Osteoblast (primary cell): ENCODE measurements around the gene TMTC1. TPM values are rescaled to one million over a fixed set of nuclear protein-coding genes. Genes with fewer than 3 reads are reported as not detected.

Experiments used
- DNase-seq: peaks from one replicate; pipeline ENCODE4 v3.0.0; 2011; ENCODE audit warnings: low spot score, mixed read lengths; ENCODE audit not compliant: insufficient read length; ENCODE audit errors: missing footprints
- H2AFZ ChIP-seq: 2 replicates; pipeline ENCODE4 v1.6.0; 2011; ENCODE audit warnings: mild to moderate bottlenecking, low read length
- H3K27ac ChIP-seq: 2 replicates; pipeline ENCODE4 v1.5.1; 2011; ENCODE audit warnings: mild to moderate bottlenecking, low read depth, low read length, moderate library complexity
- H3K27me3 ChIP-seq: 2 replicates; pipeline ENCODE4 v1.6.0; 2012; ENCODE audit warnings: mild to moderate bottlenecking, control low read depth, inconsistent platforms, low read length, moderate library complexity; ENCODE audit not compliant: insufficient read depth
- H3K36me3 ChIP-seq: 2 replicates; pipeline ENCODE4 v1.5.1; 2011; ENCODE audit warnings: mild to moderate bottlenecking, low read length, control low read depth, moderate library complexity; ENCODE audit not compliant: insufficient read depth
- H3K4me1 ChIP-seq: 2 replicates; pipeline ENCODE4 v1.5.1; 2011; ENCODE audit warnings: mild to moderate bottlenecking, low read length, control low read depth, moderate library complexity; ENCODE audit not compliant: insufficient read depth
- H3K4me2 ChIP-seq: 2 replicates; pipeline ENCODE4 v1.6.0; 2011; ENCODE audit warnings: mild to moderate bottlenecking, low read length; ENCODE audit not compliant: insufficient read depth
- H3K4me3 ChIP-seq: fragments of 200-600 bp; sonication (generic); 3 replicates; pipeline ENCODE4 v1.5.1; 2012; ENCODE audit warnings: mild to moderate bottlenecking, low read length, inconsistent platforms; ENCODE audit not compliant: insufficient read depth
- H3K79me2 ChIP-seq: 2 replicates; pipeline ENCODE4 v1.6.0; 2012; ENCODE audit warnings: mild to moderate bottlenecking, low read length, control low read depth, inconsistent platforms; ENCODE audit not compliant: insufficient read depth
- H3K9me3 ChIP-seq: 2 replicates; pipeline ENCODE4 v1.5.1; 2011; ENCODE audit warnings: low read depth, low read length, control low read depth
- H4K20me1 ChIP-seq: 2 replicates; pipeline ENCODE4 v1.6.0; 2012; ENCODE audit warnings: mild to moderate bottlenecking, low read length, control low read depth; ENCODE audit not compliant: insufficient read depth
- CTCF ChIP-seq: IDR thresholded peaks from 2 replicates; pipeline ENCODE4 v1.5.1; 2011; ENCODE audit warnings: mild to moderate bottlenecking, low read depth, low read length, moderate library complexity; ENCODE audit errors: extremely low read depth
- total RNA-seq: library from RNA; depleted of rRNA; stranded (reverse); fragments of >200 nt; gene quantifications from 2 replicates; pipeline ENCODE4 v1.2.3, GENCODE V29; 2012

Gene TMTC1
- total RNA-seq, 1 donor, result 50.3 TPM

- no peak for TF ChIP-seq CTCF
- Histone ChIP-seq H3K27me3 (no peaks in the 10 kb centered on the region), H3K4me2 (no peak overlapping the region), H2AFZ (no peak overlapping the region), H3K27ac (no peak overlapping the region), H4K20me1 (no peaks in the 10 kb centered on the region), H3K4me3 (no peak overlapping the region), H3K4me1 (no peaks in the 10 kb centered on the region), H3K36me3 (no peaks in the 10 kb centered on the region), H3K79me2 (no peaks in the 10 kb centered on the region), H3K9me3 (no peaks in the 10 kb centered on the region)
- DNase-seq, result no peak
These were observed 230.6 kb downstream of the TMTC1 start for GRCh38 chr12:29552994-29553748.

- no peaks in the 10 kb centered on the region for H3K79me2 ChIP-seq
- H4K20me1 ChIP-seq, result no peaks in the 10 kb centered on the region
- H3K4me2 ChIP-seq, result no peak overlapping the region
- no peaks in the 10 kb centered on the region for H3K9me3 ChIP-seq
- H3K27ac ChIP-seq, result no peak overlapping the region
- no peaks in the 10 kb centered on the region for H3K27me3 ChIP-seq
- no peak overlapping the region for H3K4me3 ChIP-seq
- peak; percentile 97 for TF ChIP-seq CTCF
- no peak overlapping the region for H2AFZ ChIP-seq
- no peaks in the 10 kb centered on the region for H3K36me3 ChIP-seq
- no peaks in the 10 kb centered on the region for H3K4me1 ChIP-seq
- DNase-seq, result peak; percentile 65
These were observed 231.3 kb downstream of the TMTC1 start for GRCh38 chr12:29552324-29552927.

GRCh38 chr12:29551812-29552211 is 231.9 kb downstream of the TMTC1 start:
- Histone ChIP-seq H3K4me1 (no peaks in the 10 kb centered on the region), H4K20me1 (no peaks in the 10 kb centered on the region), H3K27me3 (no peaks in the 10 kb centered on the region), H3K79me2 (no peaks in the 10 kb centered on the region), H3K4me3 (no peak overlapping the region), H3K9me3 (no peaks in the 10 kb centered on the region), H2AFZ (no peak overlapping the region), H3K27ac (no peak overlapping the region), H3K36me3 (no peaks in the 10 kb centered on the region), H3K4me2 (no peak overlapping the region)
- TF ChIP-seq CTCF, result no peak
- no peak for DNase-seq

- no peak overlapping the region for H3K4me2 ChIP-seq
- no peak for TF ChIP-seq CTCF
- H3K9me3 ChIP-seq, result no peaks in the 10 kb centered on the region
These were observed 235.9 kb downstream of the TMTC1 start for GRCh38 chr12:29547864-29548263.

More at GRCh38 chr12:29547864-29548263, 235.9 kb downstream of the TMTC1 start:
- Histone ChIP-seq H2AFZ (no peak overlapping the region), H3K4me1 (no peaks in the 10 kb centered on the region), H3K27me3 (no peaks in the 10 kb centered on the region), H3K79me2 (no peaks in the 10 kb centered on the region), H4K20me1 (no peaks in the 10 kb centered on the region), H3K4me3 (no peak overlapping the region), H3K36me3 (no peaks in the 10 kb centered on the region), H3K27ac (no peak overlapping the region)
- DNase-seq, result no peak
